ENCODE measurements around the gene GSTP1.

Gene GSTP1

DNA sequence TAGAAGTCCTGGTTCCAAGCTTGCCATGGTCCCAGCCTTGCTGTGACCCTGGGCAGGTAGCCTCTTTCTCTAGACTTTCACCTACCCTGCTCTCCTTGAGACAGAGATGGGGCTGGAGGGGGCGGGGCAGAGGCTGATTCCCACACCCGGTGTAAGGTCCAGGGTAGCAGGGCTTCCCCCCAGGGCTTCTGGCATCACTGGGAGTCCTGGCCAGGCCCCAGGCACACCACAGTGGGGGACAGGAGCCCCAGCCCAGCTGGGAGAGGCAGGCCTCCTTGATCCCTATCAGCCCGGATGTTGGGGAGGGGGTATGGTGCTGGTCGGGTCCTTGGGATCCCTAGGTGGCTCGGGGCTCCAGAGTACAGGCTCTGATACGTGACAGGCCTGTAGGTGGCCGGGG is 47.8 kb downstream of the GSTP1 start:
- no peak for DNase-seq

DNA sequence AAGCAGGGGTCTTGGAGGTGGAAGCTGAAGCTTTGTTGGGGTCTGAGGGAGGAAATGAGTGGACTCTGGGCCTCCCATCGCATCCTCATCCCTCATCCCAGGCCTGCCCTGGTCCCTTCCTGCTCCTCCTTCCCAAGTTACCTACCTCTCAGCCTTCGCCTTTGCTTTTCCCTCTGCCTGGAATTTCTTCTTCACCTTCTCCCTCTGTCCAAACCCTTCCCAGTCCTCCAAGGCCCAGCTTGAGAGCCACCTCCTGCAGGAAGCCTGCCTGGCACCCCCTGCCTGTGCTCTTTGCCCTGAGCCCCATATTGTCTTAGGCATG is 48.2 kb downstream of the GSTP1 start:
- DNase-seq = no peak

DNA sequence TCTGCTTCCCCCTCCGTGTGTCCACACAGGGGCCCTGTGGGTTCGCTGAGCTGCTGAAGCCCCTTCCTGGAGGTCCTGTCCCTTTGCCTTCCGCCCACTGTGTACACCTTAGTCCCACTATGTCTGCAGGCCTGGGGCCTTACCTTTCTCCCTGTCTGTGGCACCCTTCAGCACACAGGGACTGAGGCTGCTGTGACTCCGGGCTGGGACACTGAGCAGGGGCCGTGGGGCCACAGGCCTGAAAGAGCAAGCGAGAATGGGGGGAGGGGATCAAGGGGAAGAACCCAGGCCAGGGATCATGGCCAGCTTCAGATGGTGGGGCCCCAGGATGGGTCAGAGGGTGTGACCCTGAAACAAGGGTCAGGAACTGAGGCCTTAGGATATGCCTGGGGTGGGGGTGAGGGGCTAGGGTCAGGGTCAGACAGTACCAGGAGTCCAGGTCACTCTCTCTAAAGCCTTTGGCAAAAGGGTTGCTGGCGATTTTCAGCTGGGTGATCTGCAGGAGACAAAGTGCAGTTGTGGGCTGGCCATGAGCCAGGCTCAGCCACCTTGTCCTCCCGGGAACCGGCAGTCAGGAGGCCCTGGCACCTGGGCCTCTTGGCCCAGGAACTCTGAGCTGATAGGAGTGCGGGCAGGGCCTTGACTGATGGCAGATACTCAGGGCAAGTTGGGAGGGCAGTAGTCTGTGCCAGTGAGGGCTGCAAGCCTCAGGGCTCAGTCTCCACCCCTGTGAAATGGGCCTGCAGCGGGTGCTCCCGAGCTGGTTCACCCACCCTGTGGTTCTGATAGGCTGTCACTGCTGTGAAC is 48.8 kb downstream of the GSTP1 start:
- DNase-seq = no peak

DNA sequence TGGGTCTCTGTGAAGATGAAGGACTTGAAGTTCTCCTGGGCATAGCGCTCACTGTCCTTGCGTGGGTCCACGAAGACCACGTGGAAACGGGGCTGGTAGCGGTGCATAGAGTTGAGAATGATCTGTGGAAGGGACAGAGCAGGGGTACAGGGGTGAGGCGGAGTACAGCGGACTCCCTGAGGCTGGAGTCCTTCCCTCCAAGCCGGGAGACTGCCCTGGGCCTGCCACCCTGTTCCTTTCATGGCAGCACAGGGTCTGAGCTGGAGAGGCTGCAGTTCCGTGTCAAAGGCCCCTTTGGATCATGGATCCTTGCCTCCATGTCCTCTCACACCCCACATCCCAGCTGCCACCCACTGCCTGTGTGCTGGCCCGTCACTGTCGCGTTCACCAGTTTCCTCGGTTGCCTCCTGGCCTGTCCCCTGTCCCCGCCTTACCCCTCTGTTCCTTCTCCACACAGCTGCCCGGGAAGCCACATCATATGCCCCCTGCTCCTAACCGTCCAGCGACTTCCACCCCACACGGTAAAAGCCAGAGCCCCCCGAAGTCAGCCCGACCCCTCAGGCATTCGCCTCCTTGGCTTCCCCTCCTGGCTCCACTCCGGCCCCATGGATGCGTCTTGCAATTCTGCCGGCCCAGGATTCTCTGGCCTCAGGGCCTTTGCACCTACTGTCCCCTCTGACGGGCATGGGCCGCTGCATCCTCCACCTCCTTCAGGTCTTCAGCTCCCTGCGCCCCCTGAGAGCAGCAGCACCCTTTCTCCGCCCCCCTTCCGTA is 49.6 kb downstream of the GSTP1 start:
- no peak for DNase-seq

DNA sequence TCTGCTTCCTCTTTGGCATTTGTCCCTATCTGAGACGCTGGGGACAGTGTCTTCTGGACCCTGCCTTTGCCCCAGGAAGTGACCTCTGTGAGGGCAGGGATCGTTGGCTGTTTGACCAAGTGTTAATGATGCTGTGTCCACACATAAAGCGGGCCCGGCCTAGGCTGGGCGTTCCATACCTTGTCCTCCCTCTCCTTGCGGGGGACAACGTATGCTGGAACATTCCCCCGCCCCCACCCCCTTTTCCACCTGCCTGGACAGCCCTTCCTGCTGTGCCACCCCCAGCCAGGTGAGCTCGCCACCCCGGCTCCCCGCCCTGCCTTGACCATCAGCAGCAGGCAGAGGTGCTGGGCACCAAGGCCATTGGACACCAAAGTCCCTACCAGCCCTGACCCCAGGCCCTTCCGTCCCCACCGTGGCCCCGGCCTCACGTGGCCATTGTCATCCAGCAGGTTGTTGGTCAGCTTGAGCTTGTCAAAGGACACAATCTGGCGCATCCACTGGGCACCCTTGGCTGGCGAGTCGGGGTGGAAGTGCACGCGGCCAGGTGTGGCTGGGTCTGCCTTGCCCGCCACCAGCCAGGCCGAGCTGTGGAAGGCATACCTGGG is 50.2 kb downstream of the GSTP1 start:
- no peak for DNase-seq

DNA sequence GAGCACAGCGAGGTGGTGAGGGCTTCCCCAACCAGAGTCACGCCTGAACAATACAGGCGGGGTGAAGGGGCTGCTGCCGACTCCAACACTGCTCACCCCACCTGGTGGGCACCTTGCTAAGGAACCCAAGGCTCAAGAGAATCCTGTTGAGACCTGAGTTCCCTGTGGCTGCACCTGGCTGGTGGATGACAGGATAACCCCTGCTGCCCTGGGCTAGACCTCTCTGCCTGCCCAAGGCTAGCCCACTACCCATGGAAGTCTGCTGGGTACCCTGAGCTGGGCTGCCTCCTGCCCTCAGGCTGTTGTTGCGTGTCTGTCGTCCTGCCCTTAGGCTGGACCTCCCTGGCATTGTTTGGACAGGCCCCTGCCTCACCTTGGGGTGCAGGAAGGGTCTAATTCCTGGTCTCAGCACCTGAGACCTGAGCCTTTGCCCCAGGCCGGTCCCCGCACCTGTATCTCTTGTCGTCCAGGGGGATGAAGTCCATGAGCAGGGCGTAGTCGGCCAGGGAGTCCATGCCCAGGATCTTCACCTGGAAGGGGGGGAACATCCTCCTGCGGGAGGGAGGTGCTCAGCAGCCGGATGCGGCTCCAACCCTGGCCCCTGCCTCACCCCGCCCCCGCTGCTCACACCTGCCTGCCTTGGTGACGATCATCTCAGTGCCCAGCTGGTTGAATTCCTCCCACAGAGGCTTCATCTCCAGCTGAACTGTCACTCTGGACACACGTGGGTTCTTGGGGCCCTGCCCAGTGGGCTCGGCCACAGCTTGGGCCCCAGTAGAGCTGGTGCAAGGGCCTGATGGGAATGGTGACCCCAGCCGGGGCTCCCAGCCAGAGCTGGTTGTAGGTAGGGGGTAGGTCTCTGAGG is 51.0 kb downstream of the GSTP1 start:
- DNase-seq = no peak

DNA sequence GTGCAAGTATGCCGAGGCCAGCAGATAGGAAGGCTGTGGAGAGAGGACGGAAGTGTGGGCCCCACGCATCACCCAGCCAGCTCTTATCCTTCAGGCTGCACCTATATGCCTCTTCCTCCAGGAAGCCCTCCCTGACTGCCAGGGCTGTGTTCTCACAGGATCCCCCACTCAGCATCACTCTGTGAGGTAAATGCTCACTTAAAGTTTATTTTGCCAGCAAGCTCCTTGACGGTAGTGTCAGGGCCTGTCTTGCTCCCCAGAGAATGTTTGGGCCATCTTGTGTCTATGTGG is 51.6 kb downstream of the GSTP1 start:
- DNase-seq = no peak
